Esophagus muscularis mucosa (tissue), 4 donors: ENCODE data around the gene TK1. TPM values are rescaled to one million over a fixed set of nuclear protein-coding genes. Genes with fewer than 3 reads are reported as not detected.

Experiments
- DNase-seq: peaks from one replicate; pipeline ENCODE4 v3.0.0-alpha.2; 2017; ENCODE audit errors: extremely low spot score
- H3K27ac ChIP-seq, 4 donors: fragments of 200-600 bp; sonication (generic); replicated peaks in 1 of 4; 1 replicate in 3 of 4; 2 replicates in 1 of 4; pipeline ENCODE4 v1.5.1; 2016 to 2019; ENCODE audit warnings: mild to moderate bottlenecking in 1 of 4
- H3K27me3 ChIP-seq, 4 donors: fragments of 200-600 bp; sonication (generic); one replicate each; pipeline versions ENCODE4 v1.5.1 to v1.6.0; 2016 to 2019
- H3K36me3 ChIP-seq, 4 donors: fragments of 200-600 bp; sonication (generic); one replicate each; pipeline ENCODE4 v1.5.1; 2016 to 2019
- H3K4me1 ChIP-seq, 4 donors: fragments of 200-600 bp; sonication (generic); one replicate each; pipeline ENCODE4 v1.5.1; 2016 to 2019
- H3K4me3 ChIP-seq, 4 donors: fragments of 200-600 bp; sonication (generic); 1 replicate in 2 of 4; 2 replicates in 2 of 4; pipeline ENCODE4 v1.5.1; 2016 to 2019; ENCODE audit warnings: mild to moderate bottlenecking in 4 of 4, moderate library complexity in 1 of 4
- H3K9me3 ChIP-seq, 4 donors: fragments of 200-600 bp; sonication (generic); 1 replicate in 3 of 4; 2 replicates in 1 of 4; pipeline ENCODE4 v1.5.1; 2016 to 2019
- CTCF ChIP-seq, 3 experiments: fragments of 200-600 bp in 2 of 3; fragments of 450-650 bp in 1 of 3; sonication (generic) in 2 of 3; IDR thresholded peaks; one replicate each; pipeline ENCODE4 v1.5.1; 2017 to 2019; ENCODE audit warnings: antibody characterized with exemption in 3 of 3, mild to moderate bottlenecking in 2 of 3, moderate library complexity in 1 of 3
- EP300 ChIP-seq: sonication (generic); formaldehyde crosslinking; IDR thresholded peaks from one replicate; pipeline ENCODE4 v1.6.1; 2017; ENCODE audit warnings: antibody characterized with exemption
- POLR2A ChIP-seq: fragments of 450-650 bp; IDR thresholded peaks from one replicate; pipeline ENCODE4 v1.6.1; 2017; ENCODE audit warnings: antibody characterized with exemption, moderate library complexity, mild to moderate bottlenecking, low read depth
- POLR2AphosphoS5 ChIP-seq, 2 donors: sonication (generic); formaldehyde crosslinking; IDR thresholded peaks; one replicate each; pipeline ENCODE4 v1.6.1; 2017; ENCODE audit warnings: antibody characterized with exemption in 2 of 2
- WGBS: methylation state at CpG from one replicate; pipeline ENCODE4 v1.1.5; 2018; 5-methylcytosine and 5-hydroxymethylcytosine counted together
- intact Hi-C: fragments of 100-400 bp; cut with DNase I; formaldehyde crosslinking; loops from one replicate; pipeline ENCODE4 v1.15.1; 2023
- total RNA-seq, 4 donors: library from RNA; depleted of rRNA; stranded (reverse); fragments of >200 nt; gene quantifications; one replicate each; pipeline versions ENCODE4 v1.1.0 to v1.2.1, GENCODE V29; 2016

TK1 gene
- total RNA-seq, 4 donors from 2014 or later = 7.9 to 22.1 (median 14.5) TPM

- Histone ChIP-seq H3K4me1 (peaks cover 0 to under 1% (median 0%) of the 10 kb centered on the region in 4 donors), H3K27me3 (no peaks in the 10 kb centered on the region), H3K27ac (no peak overlapping the region), H3K4me3 (no peak overlapping the region), H3K9me3 (no peaks in the 10 kb centered on the region), H3K36me3 (peaks cover 0 to 28% (median 20%) of the 10 kb centered on the region in 4 donors)
- DNase-seq = no peak
- WGBS = 78% methylated on average over 3 of the region's 3 CpGs
- intact Hi-C loops = no loop called here
- TF ChIP-seq CTCF (IDR thresholded peaks at IDR 0.05) (no peak), POLR2AphosphoS5 (IDR thresholded peaks at IDR 0.05) (no peak), POLR2A (no peak), EP300 (no peak)
These were observed 21.6 kb upstream of the TK1 start for GRCh38 chr17:78208486-78208885.

DNA sequence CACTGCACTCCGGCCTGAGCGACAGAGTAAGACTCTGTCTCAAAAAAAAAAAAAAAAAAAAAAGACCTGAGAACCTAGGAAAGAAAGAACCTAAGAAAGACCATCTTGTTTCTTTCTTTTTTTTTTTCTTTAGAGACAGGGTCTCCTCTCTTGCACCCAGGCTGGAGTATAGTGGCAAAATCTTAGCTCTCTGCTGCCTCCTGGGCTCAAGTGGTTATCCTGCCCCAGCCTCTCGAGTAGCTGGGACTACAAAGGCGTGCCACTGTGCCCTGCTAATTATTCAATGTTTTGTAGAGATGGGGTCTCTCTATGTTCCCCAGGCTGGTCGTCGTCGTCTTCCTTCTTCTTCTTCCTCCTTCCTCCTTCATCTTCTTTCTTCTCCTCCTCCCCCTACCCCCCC, 19.4 kb upstream of the TK1 start:
- intact Hi-C loops = no loop called here

DNA sequence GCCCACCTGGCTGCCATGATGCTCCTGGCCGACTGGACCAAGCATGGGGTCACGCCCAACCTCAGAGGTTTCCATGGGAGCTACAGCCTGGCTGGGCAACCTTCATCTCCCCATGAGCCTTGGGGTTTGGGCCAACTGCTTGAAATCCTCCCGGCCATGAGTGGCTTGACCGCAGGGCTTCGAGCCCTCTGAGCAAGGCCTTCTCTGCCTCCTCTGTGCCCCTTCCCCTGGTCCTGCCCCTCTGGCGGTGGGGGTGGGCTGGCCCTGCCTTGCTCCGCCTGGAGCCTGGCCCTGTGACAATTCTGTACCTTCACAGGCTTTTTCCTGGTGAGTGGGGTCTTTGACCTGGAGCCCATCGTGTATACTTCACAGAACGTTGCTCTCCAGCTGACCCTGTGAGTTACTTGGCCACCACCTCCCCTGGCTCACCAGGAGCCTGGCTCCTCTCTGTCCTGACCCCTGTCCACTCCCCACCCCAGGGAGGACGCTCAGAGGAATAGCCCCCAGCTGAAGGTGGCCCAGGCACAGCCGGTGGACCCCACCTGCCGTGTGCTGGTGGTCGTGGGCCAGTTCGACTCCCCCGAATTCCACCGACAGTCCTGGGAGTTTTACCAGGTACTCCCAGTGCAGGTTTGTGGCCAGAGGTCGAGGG, 18.4 kb upstream of the TK1 start:
- 98% methylated on average over 7 of the region's 17 CpGs for WGBS
- intact Hi-C loops = no loop called here

More for the DNA sequence above, 19.4 kb upstream of the TK1 start:
- H3K27me3 ChIP-seq = no peaks in the 10 kb centered on the region
- peaks cover 0 to 44% (median 30%) of the 10 kb centered on the region in 4 donors for H3K36me3 ChIP-seq
- H3K9me3 ChIP-seq = no peaks in the 10 kb centered on the region
- TF ChIP-seq POLR2A (no peak), EP300 (no peak), POLR2AphosphoS5 (IDR thresholded peaks at IDR 0.05) (no peak), CTCF (IDR thresholded peaks at IDR 0.05) (peak in 1 of 3 experiments; percentile 10)
- H3K4me3 ChIP-seq = no peak overlapping the region
- no peak overlapping the region for H3K27ac ChIP-seq
- H3K4me1 ChIP-seq = no peaks in the 10 kb centered on the region
- WGBS = 78% methylated on average over 7 of the region's 7 CpGs
- no peak for DNase-seq

GRCh38 chr17:78204387-78205123, 17.7 kb upstream of the TK1 start:
- 95% methylated on average over 7 of the region's 22 CpGs for WGBS
- H3K4me1 ChIP-seq = no peaks in the 10 kb centered on the region
- TF ChIP-seq EP300 = no peak
- no peak for TF ChIP-seq POLR2A
- H3K27me3 ChIP-seq = no peaks in the 10 kb centered on the region
- peaks cover 0 to 48% (median 30%) of the 10 kb centered on the region in 4 donors for H3K36me3 ChIP-seq
- no peak overlapping the region for H3K27ac ChIP-seq
- DNase-seq = no peak
- intact Hi-C loops = no loop called here
- H3K4me3 ChIP-seq = no peak overlapping the region
- no peaks in the 10 kb centered on the region for H3K9me3 ChIP-seq

More for the DNA sequence above, 18.4 kb upstream of the TK1 start:
- Histone ChIP-seq H3K27me3 (no peaks in the 10 kb centered on the region), H3K27ac (no peak overlapping the region), H3K4me3 (no peak overlapping the region), H3K4me1 (no peaks in the 10 kb centered on the region), H3K9me3 (no peaks in the 10 kb centered on the region), H3K36me3 (peaks cover 0 to 48% (median 30%) of the 10 kb centered on the region in 4 donors)
- DNase-seq = no peak
- TF ChIP-seq EP300 (no peak), CTCF (IDR thresholded peaks at IDR 0.05) (no peak), POLR2A (no peak), POLR2AphosphoS5 (IDR thresholded peaks at IDR 0.05) (no peak)

DNA sequence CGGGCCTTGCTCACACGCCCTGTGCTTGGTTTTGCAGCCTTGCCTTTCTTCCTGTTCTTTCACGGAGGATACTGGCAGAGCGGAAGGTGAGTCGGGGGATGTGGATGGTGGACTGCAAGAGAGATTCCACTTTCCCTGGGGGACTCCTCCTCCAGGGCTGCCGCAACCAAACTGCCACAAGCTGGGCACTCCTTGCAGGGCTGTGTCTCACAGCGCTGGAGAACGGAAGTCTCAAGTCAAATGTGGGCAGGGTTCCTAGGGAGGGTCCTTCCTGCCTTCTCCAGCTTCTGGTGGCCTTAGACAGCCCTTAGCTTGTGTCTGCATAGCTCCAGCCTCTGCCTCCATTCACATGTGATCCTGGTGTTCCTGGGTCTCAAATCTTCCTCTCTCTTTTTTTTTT, 15.8 kb upstream of the TK1 start:
- intact Hi-C loops = no loop called here
- peaks cover 2 to 60% (median 35%) of the 10 kb centered on the region in 4 donors for H3K36me3 ChIP-seq
- H3K27me3 ChIP-seq = no peaks in the 10 kb centered on the region
- 93% methylated on average over 7 of the region's 8 CpGs for WGBS
- TF ChIP-seq POLR2A = no peak
- TF ChIP-seq EP300 = no peak
- no peak for TF ChIP-seq CTCF (IDR thresholded peaks at IDR 0.05)
- TF ChIP-seq POLR2AphosphoS5 (IDR thresholded peaks at IDR 0.05) = no peak
- H3K9me3 ChIP-seq = no peaks in the 10 kb centered on the region
- DNase-seq = no peak
- no peak overlapping the region for H3K27ac ChIP-seq
- no peaks in the 10 kb centered on the region for H3K4me1 ChIP-seq
- H3K4me3 ChIP-seq = no peak overlapping the region
